H9 (cell line): ENCODE measurements around the gene TNMD. TPM values are rescaled to one million over a fixed set of nuclear protein-coding genes. Genes with fewer than 3 reads are reported as not detected.

ENCODE experiments used
- DNase-seq: peaks from one replicate; pipeline ENCODE4 v3.0.0-alpha.2; 2017
- H2AFZ ChIP-seq: one replicate; pipeline ENCODE4 v1.6.1; 2013; ENCODE audit warnings: mild to moderate bottlenecking, low read length, control low read depth, moderate library complexity
- H2AK5ac ChIP-seq: 2 replicates; pipeline ENCODE4 v1.6.1; 2013; ENCODE audit warnings: low read length, control low read depth, mixed read lengths; ENCODE audit not compliant: insufficient read length
- H2BK120ac ChIP-seq: one replicate; pipeline ENCODE4 v1.6.1; 2013; ENCODE audit warnings: low read depth, mild to moderate bottlenecking, low read length, control low read depth, inconsistent platforms; ENCODE audit not compliant: poor library complexity, severe bottlenecking
- H2BK12ac ChIP-seq: 2 replicates; pipeline ENCODE4 v1.6.1; 2013; ENCODE audit warnings: low read length, control low read depth, mixed read lengths, low read depth; ENCODE audit not compliant: insufficient read length
- H2BK15ac ChIP-seq: 2 replicates; pipeline ENCODE4 v1.6.1; 2013; ENCODE audit warnings: low read depth, low read length, control low read depth
- H2BK20ac ChIP-seq: one replicate; pipeline ENCODE4 v1.6.1; 2013; ENCODE audit warnings: low read depth, mild to moderate bottlenecking, low read length, control low read depth, inconsistent platforms; ENCODE audit not compliant: poor library complexity, severe bottlenecking
- H2BK5ac ChIP-seq: 2 replicates; pipeline ENCODE4 v1.6.1; 2013; ENCODE audit warnings: low read length, control low read depth, mixed read lengths; ENCODE audit not compliant: insufficient read length
- H3K14ac ChIP-seq: 2 replicates; pipeline ENCODE4 v1.6.1; 2013; ENCODE audit warnings: low read length, control low read depth; ENCODE audit not compliant: insufficient read depth
- H3K18ac ChIP-seq: 2 replicates; pipeline ENCODE4 v1.6.1; 2013; ENCODE audit warnings: low read depth, mild to moderate bottlenecking, mixed read lengths, low read length, control low read depth; ENCODE audit not compliant: insufficient read length
- H3K23ac ChIP-seq: 2 replicates; pipeline ENCODE4 v1.6.1; 2013; ENCODE audit warnings: low read length, control low read depth, mixed read lengths, low read depth; ENCODE audit not compliant: insufficient read length
- H3K23me2 ChIP-seq: 2 replicates; pipeline ENCODE4 v1.6.1; 2013; ENCODE audit warnings: low read depth, mild to moderate bottlenecking, mixed read lengths, low read length, control low read depth; ENCODE audit not compliant: insufficient read length, poor library complexity, severe bottlenecking
- H3K27ac ChIP-seq: 2 replicates; pipeline ENCODE4 v1.5.1; 2013; ENCODE audit warnings: low read length, control low read depth, mixed read lengths, low read depth; ENCODE audit not compliant: insufficient read length
- H3K27me3 ChIP-seq: 2 replicates; pipeline ENCODE4 v1.6.1; 2013; ENCODE audit warnings: low read length, control low read depth, inconsistent platforms; ENCODE audit not compliant: insufficient read depth
- H3K4ac ChIP-seq: 2 replicates; pipeline ENCODE4 v1.6.1; 2013; ENCODE audit warnings: low read depth, mild to moderate bottlenecking, control low read depth, inconsistent platforms, low read length, moderate library complexity
- H3K4me1 ChIP-seq: 2 replicates; pipeline ENCODE4 v1.6.1; 2013; ENCODE audit warnings: low read length, control low read depth, inconsistent platforms; ENCODE audit not compliant: insufficient read depth
- H3K4me2 ChIP-seq: 2 replicates; pipeline ENCODE4 v1.6.1; 2013; ENCODE audit warnings: low read length, control low read depth, mixed read lengths; ENCODE audit not compliant: insufficient read length, insufficient read depth
- H3K56ac ChIP-seq: 2 replicates; pipeline ENCODE4 v1.6.1; 2013; ENCODE audit warnings: low read depth, mild to moderate bottlenecking, mixed read lengths, low read length, control low read depth; ENCODE audit not compliant: insufficient read length
- H3K79me1 ChIP-seq: 2 replicates; pipeline ENCODE4 v1.6.1; 2013; ENCODE audit warnings: low read depth, mild to moderate bottlenecking, moderate library complexity, low read length, control low read depth, inconsistent platforms; ENCODE audit not compliant: insufficient read depth, poor library complexity, severe bottlenecking
- H3K79me2 ChIP-seq: 2 replicates; pipeline ENCODE4 v1.6.1; 2013; ENCODE audit warnings: low read length, control low read depth, inconsistent platforms; ENCODE audit not compliant: insufficient read depth
- H3K9ac ChIP-seq: 2 replicates; pipeline ENCODE4 v1.6.1; 2013; ENCODE audit warnings: low read length, control low read depth, mixed read lengths; ENCODE audit not compliant: insufficient read length; ENCODE audit errors: extremely low read depth
- H3K9me3 ChIP-seq: one replicate; pipeline ENCODE4 v1.6.1; 2013; ENCODE audit warnings: low read depth, low read length, inconsistent platforms; ENCODE audit not compliant: control insufficient read depth
- H3T11ph ChIP-seq: one replicate; pipeline ENCODE4 v1.6.1; 2013; ENCODE audit warnings: mild to moderate bottlenecking, low read length, control low read depth, inconsistent platforms
- H4K20me1 ChIP-seq: one replicate; pipeline ENCODE4 v1.6.1; 2013; ENCODE audit not compliant: control insufficient read depth, insufficient read length, insufficient read depth
- H4K5ac ChIP-seq: 2 replicates; pipeline ENCODE4 v1.6.1; 2013; ENCODE audit warnings: low read depth, mild to moderate bottlenecking, mixed read lengths, low read length, control low read depth; ENCODE audit not compliant: insufficient read length
- H4K8ac ChIP-seq: replicated peaks from 2 replicates; pipeline ENCODE4 v1.6.1; 2013; ENCODE audit warnings: low read length, control low read depth, mixed read lengths, low read depth; ENCODE audit not compliant: insufficient read length
- H4K91ac ChIP-seq: 2 replicates; pipeline ENCODE4 v1.6.1; 2013; ENCODE audit warnings: low read depth, mild to moderate bottlenecking, moderate library complexity, mixed read lengths, low read length, control low read depth; ENCODE audit not compliant: insufficient read length
- H3K27ac Mint-ChIP-seq, 3 experiments: 2 replicates in 2 of 3; 3 replicates in 1 of 3; pipeline ENCODE4 v1.8.0; 2020 to 2021; ENCODE audit warnings: mixed read lengths in 3 of 3, mild to moderate bottlenecking in 1 of 3, moderate library complexity in 1 of 3
- H3K27me3 Mint-ChIP-seq: 2 replicates; pipeline ENCODE4 v1.8.0; 2021; ENCODE audit warnings: low read depth, mild to moderate bottlenecking, moderate library complexity, mixed read lengths
- H3K36me3 Mint-ChIP-seq, 3 experiments: 2 replicates in 2 of 3; 3 replicates in 1 of 3; pipeline ENCODE4 v1.8.0; 2020 to 2021; ENCODE audit warnings: low read depth in 3 of 3, mixed read lengths in 3 of 3; ENCODE audit not compliant: insufficient read depth in 1 of 3
- H3K4me1 Mint-ChIP-seq, 2 experiments: 2 replicates each; pipeline ENCODE4 v1.8.0; 2020; ENCODE audit warnings: mixed read lengths in 2 of 2
- H3K4me3 Mint-ChIP-seq, 2 experiments: 2 replicates in 1 of 2; 3 replicates in 1 of 2; pipeline ENCODE4 v1.8.0; 2020 to 2021; ENCODE audit warnings: mild to moderate bottlenecking in 2 of 2, mixed read lengths in 2 of 2, moderate library complexity in 1 of 2
- H3K9me3 Mint-ChIP-seq, 2 experiments: 2 replicates in 1 of 2; 3 replicates in 1 of 2; pipeline ENCODE4 v1.8.0; 2020; ENCODE audit warnings: mild to moderate bottlenecking in 2 of 2, mixed read lengths in 2 of 2, moderate library complexity in 1 of 2
- CTCF ChIP-seq: fragments of 200-600 bp; sonication (generic); conservative IDR thresholded peaks from 3 replicates; pipeline ENCODE4 v1.8.0; 2021; ENCODE audit warnings: antibody characterized with exemption, mild to moderate bottlenecking
- WGBS: extraction: QIAGEN DNeasy Blood & Tissue Kit; methylation state at CpG from one replicate; pipeline ENCODE4 v1.1.7; 2013; ENCODE audit warnings: missing lambda C conversion rate, low lambda C conversion rate, mixed read lengths; ENCODE audit not compliant: insufficient read length; ENCODE audit errors: extremely low coverage; 5-methylcytosine and 5-hydroxymethylcytosine counted together
- total RNA-seq: library from RNA; stranded (reverse); gene quantifications from 2 replicates; pipeline ENCODE4 v1.2.1, GENCODE V29; 2021

The TNMD gene
- total RNA-seq, 1 experiment from 2014 or later = 1.7 TPM

GRCh38 chrX:100599456-100599855 lies 14.7 kb downstream of the TNMD start:
- WGBS = no CpG with 5 or more reads among the region's 9 CpGs
- no peak overlapping the region for H2BK120ac ChIP-seq
- TF ChIP-seq CTCF = no peak
- H3K23me2 ChIP-seq = no peaks in the 10 kb centered on the region
- no peak overlapping the region for H3K4ac ChIP-seq
- peaks cover 24 to 42% of the 10 kb centered on the region in 2 experiments for H3K4me1 Mint-ChIP-seq
- no peak overlapping the region for H3K4me2 ChIP-seq
- H2AK5ac ChIP-seq = no peak overlapping the region
- H2BK20ac ChIP-seq = no peak overlapping the region
- no peaks in the 10 kb centered on the region; a peak in 1 of 7 replicates for H3K36me3 Mint-ChIP-seq
- H3T11ph ChIP-seq = no peak overlapping the region
- no peaks in the 10 kb centered on the region for H3K79me1 ChIP-seq
- no peak overlapping the region for H3K56ac ChIP-seq
- H2AFZ ChIP-seq = no peak overlapping the region
- H3K27ac Mint-ChIP-seq = no peak overlapping the region
- no peak overlapping the region for H4K8ac ChIP-seq
- H3K27ac ChIP-seq = no peak overlapping the region
- no peak overlapping the region for H3K4me3 Mint-ChIP-seq
- H4K20me1 ChIP-seq = no peaks in the 10 kb centered on the region
- DNase-seq = no peak
- no peak overlapping the region for H3K23ac ChIP-seq
- no peaks in the 10 kb centered on the region for H3K79me2 ChIP-seq
- no peak overlapping the region for H3K9ac ChIP-seq
- H3K4me1 ChIP-seq = no peaks in the 10 kb centered on the region; the same call in 1 of the 2 replicates
- H3K14ac ChIP-seq = no peak overlapping the region
- H3K9me3 Mint-ChIP-seq = peaks cover 0 to 72% of the 10 kb centered on the region in 2 experiments; a peak in 3 of 5 replicates
- no peaks in the 10 kb centered on the region for H3K27me3 ChIP-seq
- H3K18ac ChIP-seq = no peak overlapping the region
- no peak overlapping the region for H2BK15ac ChIP-seq
- H4K5ac ChIP-seq = no peak overlapping the region
- no peaks in the 10 kb centered on the region for H3K9me3 ChIP-seq
- H4K91ac ChIP-seq = no peak overlapping the region
- H2BK5ac ChIP-seq = no peak overlapping the region
- H2BK12ac ChIP-seq = no peak overlapping the region
- H3K27me3 Mint-ChIP-seq = no peaks in the 10 kb centered on the region
